BJ (cell line): ENCODE measurements around the gene TOX2. TPM values are rescaled to one million over a fixed set of nuclear protein-coding genes. Genes with fewer than 3 reads are reported as not detected.

Experiments used
- CTCF ChIA-PET: fragments of 350-600 bp; formaldehyde crosslinking; extraction: SDS; loops from one replicate; lab custom pipeline; 2021; ENCODE audit warnings: antibody characterized with exemption, inconsistent platforms; lab: Yijun Ruan, JAX
- POLR2A ChIA-PET: fragments of 300-600 bp; sonication (Branson Sonifier 250); formaldehyde crosslinking; extraction: SDS; loops from one replicate; lab custom pipeline; 2021; ENCODE audit warnings: antibody characterized with exemption; lab: Charles Lee
- DNase-seq: peaks from one replicate; pipeline ENCODE4 v3.0.0-alpha.2; 2011; ENCODE audit warnings: low read depth
- H3K27me3 ChIP-seq: 2 replicates; pipeline ENCODE4 v1.6.0; 2011; ENCODE audit warnings: low read length; ENCODE audit not compliant: control insufficient read depth, insufficient read depth
- H3K36me3 ChIP-seq: 2 replicates; pipeline ENCODE4 v1.5.1; 2011; ENCODE audit warnings: low read length; ENCODE audit not compliant: control insufficient read depth, insufficient read depth
- H3K4me3 ChIP-seq: 2 replicates; pipeline ENCODE4 v1.5.1; 2011; ENCODE audit warnings: low read depth, mild to moderate bottlenecking, control low read depth, low read length
- polyA plus RNA-seq: library from polyadenylated mRNA; depleted of rRNA; stranded (reverse); fragments of >200 nt; gene quantifications from 2 replicates; pipeline ENCODE4 v1.2.3, GENCODE V29; 2011
- TF ChIP-seq, protein P1 (sequence below): IDR thresholded peaks from 2 replicates; pipeline ENCODE4 v1.5.1; 2011; ENCODE audit warnings: low read depth, mild to moderate bottlenecking, control low read depth, inconsistent platforms, low read length, moderate library complexity; ENCODE audit not compliant: insufficient read depth

Gene TOX2
- polyA plus RNA-seq, 1 experiment, result 7.6 TPM

DNA sequence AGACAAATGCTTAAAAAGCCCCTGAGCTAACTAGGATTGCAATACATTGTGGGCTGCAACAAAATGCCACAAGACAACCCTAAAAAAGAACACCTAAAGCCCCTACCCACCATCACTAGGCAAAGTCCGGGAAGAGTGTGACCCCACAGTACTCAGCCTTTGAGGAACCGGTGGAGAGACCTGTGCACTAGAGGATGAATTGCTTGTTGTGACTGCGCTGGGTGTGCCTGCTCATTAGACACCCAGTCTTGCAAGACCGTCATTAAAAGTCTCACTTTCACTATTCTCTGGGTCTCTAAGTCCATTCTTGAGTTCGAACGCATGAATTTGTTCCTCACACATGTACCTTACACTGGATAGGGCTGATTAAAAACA is 183.6 kb downstream of the TOX2 start:
- POLR2A ChIA-PET, result no interaction called here

DNA sequence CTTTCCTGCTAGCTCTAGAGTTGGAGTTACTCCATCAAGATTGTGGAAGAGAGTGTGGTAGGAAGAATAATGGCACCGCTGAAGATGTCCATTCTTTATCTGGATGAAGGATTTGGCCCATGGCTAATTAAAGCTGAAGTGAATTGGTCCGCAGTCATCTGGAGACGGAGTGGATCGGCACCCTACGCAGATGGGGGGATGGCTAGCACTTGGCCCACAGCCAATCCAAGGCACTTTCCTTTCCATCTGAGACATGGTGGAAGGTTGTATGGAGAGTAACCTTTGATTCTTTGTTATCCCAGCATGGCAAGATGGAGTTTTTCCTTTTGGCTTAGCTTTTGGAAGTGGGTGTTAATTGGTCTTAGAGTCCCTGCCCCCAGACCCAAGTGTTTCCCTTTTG is 184.0 kb downstream of the TOX2 start:
- Histone ChIP-seq H3K36me3 (no peaks in the 10 kb centered on the region), H3K27me3 (peaks cover 1% of the 10 kb centered on the region), H3K4me3 (no peak overlapping the region)
- no peak for DNase-seq
- ChIA-PET POLR2A (no interaction called here), CTCF (interaction anchor here (0.7 to 5.3 kb wide), 9 partner anchors 9 to 650 kb away, joined by 3 to 16 read pairs (median 3); no protein-coding TSS in a partner anchor)
- TF ChIP-seq, protein P1, sequence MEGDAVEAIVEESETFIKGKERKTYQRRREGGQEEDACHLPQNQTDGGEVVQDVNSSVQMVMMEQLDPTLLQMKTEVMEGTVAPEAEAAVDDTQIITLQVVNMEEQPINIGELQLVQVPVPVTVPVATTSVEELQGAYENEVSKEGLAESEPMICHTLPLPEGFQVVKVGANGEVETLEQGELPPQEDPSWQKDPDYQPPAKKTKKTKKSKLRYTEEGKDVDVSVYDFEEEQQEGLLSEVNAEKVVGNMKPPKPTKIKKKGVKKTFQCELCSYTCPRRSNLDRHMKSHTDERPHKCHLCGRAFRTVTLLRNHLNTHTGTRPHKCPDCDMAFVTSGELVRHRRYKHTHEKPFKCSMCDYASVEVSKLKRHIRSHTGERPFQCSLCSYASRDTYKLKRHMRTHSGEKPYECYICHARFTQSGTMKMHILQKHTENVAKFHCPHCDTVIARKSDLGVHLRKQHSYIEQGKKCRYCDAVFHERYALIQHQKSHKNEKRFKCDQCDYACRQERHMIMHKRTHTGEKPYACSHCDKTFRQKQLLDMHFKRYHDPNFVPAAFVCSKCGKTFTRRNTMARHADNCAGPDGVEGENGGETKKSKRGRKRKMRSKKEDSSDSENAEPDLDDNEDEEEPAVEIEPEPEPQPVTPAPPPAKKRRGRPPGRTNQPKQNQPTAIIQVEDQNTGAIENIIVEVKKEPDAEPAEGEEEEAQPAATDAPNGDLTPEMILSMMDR, result no peak

More for the DNA sequence above, 183.6 kb downstream of the TOX2 start:
- Histone ChIP-seq H3K4me3 (no peak overlapping the region), H3K27me3 (peaks cover 1% of the 10 kb centered on the region; the same call in 1 of the 2 replicates), H3K36me3 (no peaks in the 10 kb centered on the region)
- DNase-seq, result no peak
- CTCF ChIA-PET, result interaction anchor here (0.7 to 5.3 kb wide), 10 partner anchors 9 to 650 kb away, joined by 3 to 16 read pairs (median 4); no protein-coding TSS in a partner anchor
- TF ChIP-seq, protein P1, result no peak

DNA sequence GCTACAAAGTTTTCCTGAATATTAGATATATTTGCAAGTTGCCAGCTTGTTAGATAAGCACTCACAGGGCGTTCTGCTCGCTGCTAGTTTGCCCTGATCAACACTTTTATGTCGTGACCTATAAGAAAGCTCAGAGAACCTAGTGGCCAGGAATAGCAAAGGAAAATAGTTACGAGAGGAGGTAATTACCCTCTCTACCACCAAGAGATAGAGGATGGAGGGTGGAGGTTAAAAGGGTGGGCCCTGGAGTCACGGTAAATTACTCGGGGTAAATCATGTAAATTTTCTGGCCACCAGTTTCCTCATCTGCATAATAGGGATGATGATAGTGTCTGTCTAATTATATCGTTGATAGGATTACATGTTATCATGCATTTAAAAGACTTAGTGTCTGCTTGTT is 185.2 kb downstream of the TOX2 start:
- POLR2A ChIA-PET, result no interaction called here
- Histone ChIP-seq H3K36me3 (no peaks in the 10 kb centered on the region), H3K4me3 (no peak overlapping the region), H3K27me3 (peaks cover 4% of the 10 kb centered on the region)
- CTCF ChIA-PET, result interaction anchor here (0.6 to 5.3 kb wide), 4 partner anchors 17 to 562 kb away, joined by 3 to 16 read pairs (median 7); no protein-coding TSS in a partner anchor
- TF ChIP-seq, protein P1, result no peak
- DNase-seq, result no peak

DNA sequence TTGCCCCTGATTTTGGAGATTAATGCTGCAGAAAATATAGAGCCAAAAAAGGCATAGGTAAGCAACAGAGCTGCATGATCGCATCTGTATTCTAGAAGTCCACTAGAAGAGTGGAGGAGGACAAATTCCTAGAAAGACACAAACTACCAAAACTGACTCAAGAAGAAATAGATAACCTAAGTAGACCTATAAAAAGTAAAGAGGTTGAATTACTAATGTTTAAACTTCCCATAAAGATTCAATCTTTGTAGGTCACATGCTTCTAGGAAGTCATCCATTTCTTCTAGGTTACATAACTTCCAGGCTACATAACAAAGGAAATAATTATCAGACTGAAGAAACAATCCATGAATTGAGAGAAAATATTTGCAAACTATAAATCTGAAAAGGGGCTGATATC is 187.9 kb downstream of the TOX2 start:
- POLR2A ChIA-PET, result no interaction called here
- CTCF ChIA-PET, result no interaction called here
- TF ChIP-seq, protein P1, result no peak

DNA sequence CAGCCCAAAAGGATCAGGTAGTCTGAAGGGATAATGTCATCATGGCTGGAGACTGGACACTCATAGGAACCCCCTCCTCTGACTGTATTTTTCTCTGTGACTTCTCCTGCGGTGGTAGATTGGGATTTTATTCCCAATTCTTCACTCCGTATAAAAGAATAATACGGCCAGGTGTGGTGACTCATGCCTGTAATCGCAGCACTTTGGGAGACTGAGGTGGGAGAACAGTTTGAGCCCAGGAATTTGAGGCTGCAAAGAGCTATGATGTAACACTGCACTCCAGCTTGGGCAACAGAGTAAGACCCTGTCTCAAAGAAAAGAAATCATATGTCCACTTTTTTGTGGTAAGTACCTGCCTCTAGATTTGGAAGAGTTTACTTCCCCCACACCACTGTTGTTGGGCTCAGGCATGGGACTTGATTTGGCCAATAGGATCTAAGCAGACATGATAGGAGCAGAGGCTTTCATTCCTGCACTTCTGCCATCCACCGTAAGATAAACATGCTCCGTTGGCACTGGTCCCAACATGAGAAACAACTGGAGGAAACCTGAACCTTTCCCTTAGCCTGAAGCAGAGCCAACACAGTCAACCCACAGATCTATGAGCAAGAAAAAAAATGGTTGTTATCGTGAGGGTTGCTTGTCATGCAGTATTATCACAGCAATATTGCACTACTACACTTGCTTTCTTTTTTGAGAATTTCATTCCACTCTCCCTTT is 190.3 kb downstream of the TOX2 start:
- ChIA-PET CTCF (interaction anchor here (1.0 to 4.1 kb wide), 3 partner anchors 9 to 86 kb away, joined by 3 to 28 read pairs (median 4); no protein-coding TSS in a partner anchor), POLR2A (no interaction called here)
- TF ChIP-seq, protein P1, result no peak

More for the DNA sequence above, 187.9 kb downstream of the TOX2 start:
- no peak for DNase-seq
- Histone ChIP-seq H3K4me3 (no peak overlapping the region), H3K27me3 (peaks cover 8% of the 10 kb centered on the region), H3K36me3 (no peaks in the 10 kb centered on the region)

More for the DNA sequence above, 190.3 kb downstream of the TOX2 start:
- no peak for DNase-seq
- Histone ChIP-seq H3K4me3 (no peak overlapping the region), H3K36me3 (no peaks in the 10 kb centered on the region), H3K27me3 (peaks cover 7% of the 10 kb centered on the region)
